CD4-positive, CD25-positive, alpha-beta regulatory T cell (primary cell): ENCODE results near the gene CLHC1. TPM values are rescaled to one million over a fixed set of nuclear protein-coding genes. Genes with fewer than 3 reads are reported as not detected.

ENCODE experiments used
- ATAC-seq, 2 donors: fragments of 150-1000 bp; cut with Tn5 transposase; one replicate each; pipeline ENCODE4 v1.10.0; 2021; ENCODE audit warnings: low read depth in 2 of 2, moderate number of reproducible peaks in 2 of 2, moderate library complexity in 1 of 2
- DNase-seq, 3 donors: peaks; one replicate each; pipeline versions ENCODE4 v3.0.0 to v3.0.0-alpha.2; 2012 to 2022; ENCODE audit warnings: mixed read lengths in 1 of 3
- H3K27ac ChIP-seq: one replicate; pipeline ENCODE4 v1.7.0; 2013; ENCODE audit warnings: mild to moderate bottlenecking, low read length; ENCODE audit not compliant: insufficient read depth, poor library complexity, severe bottlenecking
- H3K27me3 ChIP-seq: one replicate; pipeline ENCODE4 v1.7.0; 2013; ENCODE audit warnings: low read length; ENCODE audit not compliant: control insufficient read depth, insufficient read depth
- H3K36me3 ChIP-seq: one replicate; pipeline ENCODE4 v1.7.0; 2013; ENCODE audit warnings: mild to moderate bottlenecking, low read length, moderate library complexity; ENCODE audit not compliant: control insufficient read depth, insufficient read depth
- H3K4me1 ChIP-seq: 2 replicates; pipeline ENCODE4 v1.7.0; 2013; ENCODE audit warnings: mild to moderate bottlenecking, low read length; ENCODE audit not compliant: insufficient read depth, control insufficient read depth, poor library complexity, severe bottlenecking
- H3K4me3 ChIP-seq: one replicate; pipeline ENCODE4 v1.7.0; 2013; ENCODE audit warnings: low read depth, mild to moderate bottlenecking, low read length, moderate library complexity
- H3K9me3 ChIP-seq, 2 experiments: 1 replicate in 1 of 2; 2 replicates in 1 of 2; pipeline ENCODE4 v1.7.0; 2013; ENCODE audit warnings: low read length in 2 of 2, mild to moderate bottlenecking in 1 of 2, moderate library complexity in 1 of 2; ENCODE audit not compliant: control insufficient read depth in 2 of 2
- H3K27ac Mint-ChIP-seq, 3 donors: one replicate each; pipeline ENCODE4 v1.8.0; 2020 to 2022; ENCODE audit warnings: mild to moderate bottlenecking in 3 of 3, mixed read lengths in 3 of 3, moderate library complexity in 2 of 3
- H3K27me3 Mint-ChIP-seq: one replicate; pipeline ENCODE4 v1.8.0; 2022; ENCODE audit warnings: mild to moderate bottlenecking, mixed read lengths
- H3K36me3 Mint-ChIP-seq: one replicate; pipeline ENCODE4 v1.8.0; 2020; ENCODE audit warnings: mixed read lengths
- H3K4me1 Mint-ChIP-seq, 4 donors: one replicate each; pipeline ENCODE4 v1.8.0; 2020 to 2022; ENCODE audit warnings: mixed read lengths in 4 of 4, mild to moderate bottlenecking in 1 of 4
- H3K4me3 Mint-ChIP-seq, 4 donors: one replicate each; pipeline ENCODE4 v1.8.0; 2020 to 2022; ENCODE audit warnings: mild to moderate bottlenecking in 4 of 4, mixed read lengths in 4 of 4, moderate library complexity in 3 of 4
- H3K9me3 Mint-ChIP-seq, 7 donors: one replicate each; pipeline ENCODE4 v1.8.0; 2020 to 2022; ENCODE audit warnings: mixed read lengths in 7 of 7, mild to moderate bottlenecking in 3 of 7, moderate library complexity in 2 of 7
- polyA plus RNA-seq, 4 donors: library from polyadenylated mRNA; unstranded; fragments of 300-500 nt; fragmentation: Illumina TruSeq; gene quantifications; one replicate each; pipeline ENCODE4 v1.2.3, GENCODE V29; 2021
- total RNA-seq: library from RNA; stranded (reverse); gene quantifications from one replicate; pipeline ENCODE4 v1.2.3, GENCODE V29; 2022

CLHC1 gene
- total and polyA plus RNA-seq, 5 donors from 2014 or later: 1.6 to 10.6 (median 2.1) TPM

- H3K27ac ChIP-seq: no peak overlapping the region
- no peak overlapping the region for H3K4me3 ChIP-seq
- H3K4me1 Mint-ChIP-seq: peaks cover 0 to 9% (median 6%) of the 10 kb centered on the region in 4 donors
- H3K36me3 Mint-ChIP-seq: no peaks in the 10 kb centered on the region
- no peaks in the 10 kb centered on the region for H3K4me1 ChIP-seq
- no peaks in the 10 kb centered on the region for H3K27me3 Mint-ChIP-seq
- H3K9me3 ChIP-seq: no peaks in the 10 kb centered on the region
- DNase-seq (no peak), ATAC-seq (no peak)
- no peaks in the 10 kb centered on the region for H3K27me3 ChIP-seq
- H3K4me3 Mint-ChIP-seq: no peak overlapping the region
- H3K27ac Mint-ChIP-seq: no peak overlapping the region
- H3K36me3 ChIP-seq: no peaks in the 10 kb centered on the region
- H3K9me3 Mint-ChIP-seq: no peaks in the 10 kb centered on the region
Measured at GRCh38 chr2:55159037-55159651, 72.9 kb downstream of the CLHC1 start.

- peaks cover 0 to 9% (median 6%) of the 10 kb centered on the region in 4 donors for H3K4me1 Mint-ChIP-seq
- no peaks in the 10 kb centered on the region for H3K36me3 ChIP-seq
- DNase-seq (no peak), ATAC-seq (no peak)
- H3K9me3 ChIP-seq: no peaks in the 10 kb centered on the region
- no peaks in the 10 kb centered on the region for H3K4me1 ChIP-seq
- H3K27ac Mint-ChIP-seq: peak overlapping the region in 1 of 3 donors; percentile 20
- no peaks in the 10 kb centered on the region for H3K36me3 Mint-ChIP-seq
- H3K4me3 ChIP-seq: no peak overlapping the region
- H3K9me3 Mint-ChIP-seq: no peaks in the 10 kb centered on the region
- H3K27me3 Mint-ChIP-seq: no peaks in the 10 kb centered on the region
- H3K27ac ChIP-seq: no peak overlapping the region
- no peak overlapping the region for H3K4me3 Mint-ChIP-seq
- H3K27me3 ChIP-seq: no peaks in the 10 kb centered on the region
Measured at GRCh38 chr2:55158111-55158814, 73.8 kb downstream of the CLHC1 start.

GRCh38 chr2:55157474-55157884 lies 74.6 kb downstream of the CLHC1 start:
- ATAC-seq (no peak), DNase-seq (no peak)
- peaks cover 0 to 10% (median 6%) of the 10 kb centered on the region in 4 donors for H3K4me1 Mint-ChIP-seq
- no peaks in the 10 kb centered on the region for H3K9me3 Mint-ChIP-seq
- H3K4me3 Mint-ChIP-seq: no peak overlapping the region
- Histone ChIP-seq H3K27me3 (no peaks in the 10 kb centered on the region), H3K36me3 (no peaks in the 10 kb centered on the region), H3K4me3 (no peak overlapping the region), H3K9me3 (no peaks in the 10 kb centered on the region), H3K4me1 (no peaks in the 10 kb centered on the region), H3K27ac (no peak overlapping the region)
- H3K27me3 Mint-ChIP-seq: no peaks in the 10 kb centered on the region
- H3K27ac Mint-ChIP-seq: no peak overlapping the region
- H3K36me3 Mint-ChIP-seq: no peaks in the 10 kb centered on the region

GRCh38 chr2:55156984-55157383 lies 75.1 kb downstream of the CLHC1 start:
- Mint-ChIP-seq H3K36me3 (no peaks in the 10 kb centered on the region), H3K27ac (no peak overlapping the region), H3K4me1 (peaks cover 0 to 10% (median 6%) of the 10 kb centered on the region in 4 donors), H3K4me3 (no peak overlapping the region), H3K27me3 (no peaks in the 10 kb centered on the region), H3K9me3 (no peaks in the 10 kb centered on the region)
- ATAC-seq (no peak), DNase-seq (no peak)
- no peaks in the 10 kb centered on the region for H3K36me3 ChIP-seq
- H3K4me3 ChIP-seq: no peak overlapping the region
- no peaks in the 10 kb centered on the region for H3K9me3 ChIP-seq
- no peaks in the 10 kb centered on the region for H3K27me3 ChIP-seq
- no peaks in the 10 kb centered on the region for H3K4me1 ChIP-seq
- H3K27ac ChIP-seq: no peak overlapping the region

DNA sequence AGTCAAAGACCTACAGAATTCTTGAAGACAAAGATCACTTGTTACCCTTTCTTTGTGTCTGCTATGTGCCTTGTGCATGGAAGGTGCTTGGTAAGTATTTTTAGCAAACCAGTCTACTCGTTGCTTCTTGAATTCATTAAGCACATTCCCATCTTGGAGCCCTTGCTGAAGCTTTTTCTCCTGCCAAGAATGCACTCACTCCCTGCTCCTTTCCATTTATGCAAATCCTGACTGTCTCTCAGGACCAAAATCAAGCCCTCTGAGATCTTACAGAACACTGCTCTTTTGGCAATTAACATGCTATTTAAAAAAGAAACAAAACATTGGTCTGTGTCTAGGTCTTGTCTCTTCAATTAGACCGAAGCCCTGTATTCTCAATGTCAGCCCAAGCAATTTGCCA lies 75.8 kb downstream of the CLHC1 start:
- no peaks in the 10 kb centered on the region for H3K36me3 ChIP-seq
- no peak for ATAC-seq
- Mint-ChIP-seq H3K4me3 (no peak overlapping the region), H3K27ac (no peak overlapping the region), H3K9me3 (no peaks in the 10 kb centered on the region), H3K4me1 (peaks cover 0 to 14% (median 4%) of the 10 kb centered on the region in 4 donors), H3K36me3 (no peaks in the 10 kb centered on the region), H3K27me3 (no peaks in the 10 kb centered on the region)
- no peak for DNase-seq
- no peaks in the 10 kb centered on the region for H3K27me3 ChIP-seq
- no peaks in the 10 kb centered on the region for H3K9me3 ChIP-seq
- no peak overlapping the region for H3K4me3 ChIP-seq
- H3K27ac ChIP-seq: no peak overlapping the region
- no peaks in the 10 kb centered on the region for H3K4me1 ChIP-seq

GRCh38 chr2:55155764-55156281 lies 76.3 kb downstream of the CLHC1 start:
- Mint-ChIP-seq H3K36me3 (no peaks in the 10 kb centered on the region), H3K4me1 (peaks cover 0 to 14% (median 4%) of the 10 kb centered on the region in 4 donors), H3K9me3 (no peaks in the 10 kb centered on the region), H3K4me3 (no peak overlapping the region), H3K27me3 (no peaks in the 10 kb centered on the region), H3K27ac (no peak overlapping the region)
- ATAC-seq (no peak), DNase-seq (no peak)
- Histone ChIP-seq H3K9me3 (no peaks in the 10 kb centered on the region), H3K4me3 (no peak overlapping the region), H3K27ac (no peak overlapping the region), H3K36me3 (no peaks in the 10 kb centered on the region), H3K4me1 (no peaks in the 10 kb centered on the region), H3K27me3 (no peaks in the 10 kb centered on the region)

- Mint-ChIP-seq H3K4me3 (no peak overlapping the region), H3K27ac (peak overlapping the region in 2 of 3 donors; percentile 26 to 35), H3K4me1 (peaks cover 0 to 14% (median 4%) of the 10 kb centered on the region in 4 donors), H3K36me3 (no peaks in the 10 kb centered on the region), H3K9me3 (no peaks in the 10 kb centered on the region), H3K27me3 (no peaks in the 10 kb centered on the region)
- ATAC-seq (no peak), DNase-seq (no peak)
- no peaks in the 10 kb centered on the region for H3K27me3 ChIP-seq
- H3K4me1 ChIP-seq: no peaks in the 10 kb centered on the region
- no peak overlapping the region for H3K27ac ChIP-seq
- H3K9me3 ChIP-seq: no peaks in the 10 kb centered on the region
- H3K4me3 ChIP-seq: no peak overlapping the region
- H3K36me3 ChIP-seq: no peaks in the 10 kb centered on the region
Measured at GRCh38 chr2:55155206-55155605, 76.9 kb downstream of the CLHC1 start.
